WTC11 (cell line): ENCODE measurements around the gene CLASP1.

Experiments
- FOXK1 ChIP-seq: sonication (generic); formaldehyde crosslinking; IDR thresholded peaks from 2 replicates; pipeline ENCODE4 v1.8.0; 2022; ENCODE audit warnings: mild to moderate bottlenecking, moderate library complexity, missing genetic modification reagents
- GABPB1 ChIP-seq: sonication (generic); formaldehyde crosslinking; IDR thresholded peaks from 2 replicates; pipeline ENCODE4 v1.8.1; 2023; ENCODE audit warnings: mild to moderate bottlenecking, missing genetic modification reagents
- NR1H2 ChIP-seq: sonication (generic); formaldehyde crosslinking; IDR thresholded peaks from 2 replicates; pipeline ENCODE4 v1.9.0; 2021; ENCODE audit warnings: mild to moderate bottlenecking, moderate library complexity, missing genetic modification reagents
- TCF7 ChIP-seq: sonication (generic); formaldehyde crosslinking; IDR thresholded peaks from 2 replicates; pipeline ENCODE4 v1.8.0; 2022; ENCODE audit warnings: mild to moderate bottlenecking, low read depth, missing genetic modification reagents, moderate library complexity
- ZNF263 ChIP-seq: sonication (generic); formaldehyde crosslinking; IDR thresholded peaks from 2 replicates; pipeline ENCODE4 v1.8.1; 2022; ENCODE audit warnings: low read depth, mild to moderate bottlenecking, moderate library complexity, missing genetic modification reagents
- TF ChIP-seq, protein P1 (sequence below): fragments of 200-600 bp; IDR thresholded peaks from 2 replicates; pipeline ENCODE4 v1.8.0; 2022; ENCODE audit warnings: antibody characterized with exemption

DNA sequence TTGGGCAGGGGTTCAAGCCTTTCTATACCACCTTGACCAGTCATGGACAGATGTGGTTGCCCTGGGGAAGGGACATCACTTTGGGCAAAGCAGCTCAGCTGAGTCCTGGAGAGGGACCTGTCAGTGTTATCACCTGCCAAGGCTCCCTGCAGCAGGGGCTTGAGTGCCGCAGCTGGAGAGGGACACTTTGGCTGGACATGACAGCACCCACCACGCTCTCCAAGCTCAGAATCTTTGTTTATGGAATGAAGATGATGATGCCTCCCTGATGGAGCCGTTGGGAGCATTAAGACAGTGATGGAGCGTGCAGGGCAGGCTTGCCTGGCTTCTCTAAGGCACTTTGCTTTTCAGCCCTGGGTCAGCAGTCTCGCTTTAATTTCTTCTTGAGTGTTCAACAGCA lies 360.0 kb downstream of the CLASP1 start:
- TF ChIP-seq ZNF263 (CRISPR knock-in tag) (no peak), TCF7 (CRISPR knock-in tag) (no peak), FOXK1 (CRISPR knock-in tag) (no peak), GABPB1 (CRISPR knock-in tag) (no peak), NR1H2 (CRISPR knock-in tag) (no peak)
- TF ChIP-seq, protein P1, sequence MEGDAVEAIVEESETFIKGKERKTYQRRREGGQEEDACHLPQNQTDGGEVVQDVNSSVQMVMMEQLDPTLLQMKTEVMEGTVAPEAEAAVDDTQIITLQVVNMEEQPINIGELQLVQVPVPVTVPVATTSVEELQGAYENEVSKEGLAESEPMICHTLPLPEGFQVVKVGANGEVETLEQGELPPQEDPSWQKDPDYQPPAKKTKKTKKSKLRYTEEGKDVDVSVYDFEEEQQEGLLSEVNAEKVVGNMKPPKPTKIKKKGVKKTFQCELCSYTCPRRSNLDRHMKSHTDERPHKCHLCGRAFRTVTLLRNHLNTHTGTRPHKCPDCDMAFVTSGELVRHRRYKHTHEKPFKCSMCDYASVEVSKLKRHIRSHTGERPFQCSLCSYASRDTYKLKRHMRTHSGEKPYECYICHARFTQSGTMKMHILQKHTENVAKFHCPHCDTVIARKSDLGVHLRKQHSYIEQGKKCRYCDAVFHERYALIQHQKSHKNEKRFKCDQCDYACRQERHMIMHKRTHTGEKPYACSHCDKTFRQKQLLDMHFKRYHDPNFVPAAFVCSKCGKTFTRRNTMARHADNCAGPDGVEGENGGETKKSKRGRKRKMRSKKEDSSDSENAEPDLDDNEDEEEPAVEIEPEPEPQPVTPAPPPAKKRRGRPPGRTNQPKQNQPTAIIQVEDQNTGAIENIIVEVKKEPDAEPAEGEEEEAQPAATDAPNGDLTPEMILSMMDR = no peak
